ENCODE measurements around the gene TSPAN17. TPM values are rescaled to one million over a fixed set of nuclear protein-coding genes. Genes with fewer than 3 reads are reported as not detected.

Gene TSPAN17
- total RNA-seq, 2 donors from 2014 or later: 17.6 to 38.1 TPM

- TF ChIP-seq POLR2A (IDR thresholded peaks at IDR 0.05) (no peak), POLR2AphosphoS5 (IDR thresholded peaks at IDR 0.05) (no peak), CTCF (IDR thresholded peaks at IDR 0.05) (no peak)
- intact Hi-C loops (cut with DNase I): no loop called here
- 88% methylated on average over 13 of the region's 13 CpGs for WGBS
These were observed 56.6 kb downstream of the TSPAN17 start for GRCh38 chr5:176703857-176704256.

GRCh38 chr5:176704355-176704754 is 57.1 kb downstream of the TSPAN17 start:
- no peak overlapping the region for H3K27ac ChIP-seq
- no peaks in the 10 kb centered on the region for H3K4me1 ChIP-seq (replicated peaks)
- peaks cover 8% of the 10 kb centered on the region for H3K27me3 ChIP-seq (replicated peaks; ENCODE audit: insufficient read depth)
- H3K9me3 ChIP-seq: no peaks in the 10 kb centered on the region
- TF ChIP-seq CTCF (IDR thresholded peaks at IDR 0.05) (no peak), POLR2AphosphoS5 (IDR thresholded peaks at IDR 0.05) (no peak), POLR2A (IDR thresholded peaks at IDR 0.05) (no peak)
- no peak overlapping the region for H3K4me3 ChIP-seq
- intact Hi-C loops (cut with DNase I): no loop called here
- H3K36me3 ChIP-seq: no peaks in the 10 kb centered on the region
- WGBS: 85% methylated on average over 3 of the region's 3 CpGs
- DNase-seq (ENCODE audit: low spot score): no peak

More at GRCh38 chr5:176703857-176704256, 56.6 kb downstream of the TSPAN17 start:
- H3K4me3 ChIP-seq: no peak overlapping the region
- no peaks in the 10 kb centered on the region for H3K36me3 ChIP-seq
- H3K27me3 ChIP-seq (replicated peaks; ENCODE audit: insufficient read depth): peaks cover 8% of the 10 kb centered on the region
- H3K4me1 ChIP-seq (replicated peaks): no peaks in the 10 kb centered on the region
- no peaks in the 10 kb centered on the region for H3K9me3 ChIP-seq
- DNase-seq (ENCODE audit: low spot score): no peak
- H3K27ac ChIP-seq: no peak overlapping the region

GRCh38 chr5:176704817-176705216 is 57.5 kb downstream of the TSPAN17 start:
- 42% methylated on average over 12 of the region's 12 CpGs for WGBS
- H3K27ac ChIP-seq: no peak overlapping the region
- no peaks in the 10 kb centered on the region for H3K36me3 ChIP-seq
- no peak for TF ChIP-seq CTCF (IDR thresholded peaks at IDR 0.05)
- TF ChIP-seq POLR2AphosphoS5 (IDR thresholded peaks at IDR 0.05): no peak
- no peak for TF ChIP-seq POLR2A (IDR thresholded peaks at IDR 0.05)
- peaks cover 8% of the 10 kb centered on the region for H3K27me3 ChIP-seq (replicated peaks; ENCODE audit: insufficient read depth)
- intact Hi-C loops (cut with DNase I): no loop called here
- no peaks in the 10 kb centered on the region for H3K9me3 ChIP-seq
- H3K4me1 ChIP-seq (replicated peaks): no peaks in the 10 kb centered on the region
- no peak overlapping the region for H3K4me3 ChIP-seq
- no peak for DNase-seq (ENCODE audit: low spot score)

Small RNAs within 50 kb of the gene (microRNA-seq; reads per million reads assigned to microRNA genes)
- gene MIR4281: not detected

Small RNAs within 50 kb of the gene (small RNA-seq; reads per million reads assigned to genes)
- gene MIR4281: 0 reads per million in 2 donors

Other genes with a start within 250 kb of the TSPAN17 start
- gene CLTB, start 230.9 kb upstream of the TSPAN17 start, total RNA-seq: 100 to 1,000 TPM; 105 to 125 TPM
- 10 to 100 TPM; 36.8 to 43.5 TPM for gene FAF2, start 199.1 kb upstream of the TSPAN17 start, total RNA-seq
- gene RNF44, start 110.1 kb upstream of the TSPAN17 start, total RNA-seq: 10 to 100 TPM; 26.4 to 43.3 TPM
- gene CDHR2, start 98.1 kb upstream of the TSPAN17 start, total RNA-seq: 1 to 10 TPM in 1 of 2 donors, not detected in 1; 1.1 TPM
- gene GPRIN1, start 37.3 kb upstream of the TSPAN17 start, total RNA-seq: 1 to 10 TPM in 1 of 2 donors, under 1 TPM in 1; 0.14 to 6.6 TPM
- gene SNCB, start 16.9 kb upstream of the TSPAN17 start, total RNA-seq: not detected
- 1 to 10 TPM in 1 of 2 donors, not detected in 1; 1.6 TPM for gene EIF4E1B, start 16.8 kb upstream of the TSPAN17 start, total RNA-seq
- gene UNC5A, start 163.1 kb downstream of the TSPAN17 start, total RNA-seq: 1 to 10 TPM in 1 of 2 donors, under 1 TPM in 1; 0.18 to 1.5 TPM